ENCODE results near the gene CCBE1. TPM values are rescaled to one million over a fixed set of nuclear protein-coding genes. Genes with fewer than 3 reads are reported as not detected.

The CCBE1 gene
- polyA plus RNA-seq, 4 donors = 33.2 to 45.3 (median 40.1) TPM

DNA sequence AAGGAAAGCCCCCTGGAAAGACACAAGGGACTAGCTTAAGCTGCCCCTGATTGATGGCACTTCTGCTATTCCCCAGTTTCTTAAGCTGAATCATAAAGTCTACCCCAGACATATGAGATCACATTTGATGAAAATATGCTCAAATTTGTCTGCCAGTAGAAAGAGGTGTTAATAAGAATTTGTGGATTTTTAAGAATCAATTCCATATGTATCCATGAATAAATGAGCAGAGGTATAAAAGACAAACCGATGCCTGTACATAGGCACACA lies 119.9 kb downstream of the CCBE1 start:
- no peak for DNase-seq (ENCODE audit: low read depth in 4 of 4, low spot score in 2 of 4)

DNA sequence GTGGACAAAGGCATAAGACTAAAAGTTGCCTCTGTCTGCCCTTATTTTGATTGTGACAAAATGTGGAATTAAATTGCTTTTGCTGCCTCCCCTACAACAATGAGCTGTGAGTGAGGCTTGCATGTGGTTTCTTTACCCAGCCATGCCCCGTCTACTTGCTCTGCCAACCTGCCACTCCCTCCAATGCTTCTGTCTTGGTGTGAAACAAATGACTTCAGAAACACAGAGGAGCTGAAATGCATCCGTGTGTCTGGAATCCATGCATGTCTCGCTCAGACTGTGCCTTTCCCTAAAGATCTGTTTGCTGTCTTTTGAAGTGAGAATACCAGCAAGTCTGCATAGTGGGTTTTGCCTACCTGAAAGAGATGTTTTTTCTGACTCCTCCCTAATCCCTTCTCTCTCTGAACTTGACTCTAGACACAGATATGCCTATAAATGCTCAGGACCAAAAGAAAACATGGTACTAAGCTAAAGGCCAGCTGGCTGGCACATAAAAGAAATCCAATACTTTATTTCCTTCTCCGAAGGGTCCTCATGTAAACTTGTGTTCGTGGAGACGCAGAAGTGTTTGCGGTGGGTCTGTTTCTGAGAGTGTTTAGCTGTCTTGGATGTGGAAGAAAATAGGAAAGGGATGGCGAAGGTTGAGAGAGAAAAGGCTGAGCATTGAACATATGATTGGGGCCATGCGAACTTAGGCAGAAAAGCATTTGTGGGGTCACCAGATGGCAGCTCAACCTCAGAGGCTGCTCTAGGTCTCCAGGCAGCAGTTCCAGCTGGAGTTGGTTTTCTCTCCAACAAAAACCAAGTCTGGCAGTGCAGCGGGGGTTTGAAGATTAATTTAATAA lies 120.5 kb downstream of the CCBE1 start:
- no peak for DNase-seq (ENCODE audit: low read depth in 4 of 4, low spot score in 2 of 4)

DNA sequence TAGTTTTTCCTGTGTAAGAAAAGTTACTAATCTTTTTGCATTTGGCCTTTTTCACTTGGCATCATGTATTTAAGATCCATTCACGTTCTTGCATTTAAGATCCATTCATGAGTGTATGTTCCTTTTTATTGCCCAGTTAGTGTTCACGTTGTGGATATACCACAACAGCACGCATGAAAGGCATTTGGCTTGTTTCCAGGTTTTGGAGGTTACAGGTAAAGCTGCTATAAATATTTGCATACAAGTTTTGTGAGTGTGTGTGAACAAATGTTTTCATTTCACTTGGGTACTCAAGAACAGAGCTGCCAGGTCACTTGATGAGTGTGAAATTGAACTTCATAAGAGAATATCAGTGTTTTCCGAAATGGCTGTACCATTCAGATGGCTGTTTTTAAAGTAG lies 121.2 kb downstream of the CCBE1 start:
- no peak for DNase-seq (ENCODE audit: low read depth in 4 of 4, low spot score in 2 of 4)

- DNase-seq (ENCODE audit: low read depth in 4 of 4, low spot score in 2 of 4) = no peak
Observed at GRCh38 chr18:59573962-59574361, 123.3 kb downstream of the CCBE1 start.

DNA sequence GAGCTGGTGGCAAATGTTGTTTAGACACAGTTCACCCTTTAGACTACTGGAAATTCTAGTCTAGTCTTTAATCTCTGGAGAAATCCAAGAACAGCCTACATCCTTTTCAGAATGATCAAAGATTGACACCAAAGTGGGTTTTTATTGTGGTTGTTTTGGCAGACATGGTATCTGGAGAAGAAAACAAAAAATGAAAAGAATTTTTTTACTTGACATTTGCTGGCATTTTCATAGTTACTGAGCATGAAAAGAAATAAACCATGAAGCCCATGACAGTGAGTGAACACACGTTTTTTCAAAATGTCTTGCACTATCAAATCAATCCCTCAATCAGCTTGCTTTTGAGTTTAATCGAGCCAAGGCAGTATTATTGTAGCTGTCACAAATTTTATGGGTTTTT lies 125.3 kb downstream of the CCBE1 start:
- no peak for DNase-seq (ENCODE audit: low read depth in 4 of 4, low spot score in 2 of 4)

DNA sequence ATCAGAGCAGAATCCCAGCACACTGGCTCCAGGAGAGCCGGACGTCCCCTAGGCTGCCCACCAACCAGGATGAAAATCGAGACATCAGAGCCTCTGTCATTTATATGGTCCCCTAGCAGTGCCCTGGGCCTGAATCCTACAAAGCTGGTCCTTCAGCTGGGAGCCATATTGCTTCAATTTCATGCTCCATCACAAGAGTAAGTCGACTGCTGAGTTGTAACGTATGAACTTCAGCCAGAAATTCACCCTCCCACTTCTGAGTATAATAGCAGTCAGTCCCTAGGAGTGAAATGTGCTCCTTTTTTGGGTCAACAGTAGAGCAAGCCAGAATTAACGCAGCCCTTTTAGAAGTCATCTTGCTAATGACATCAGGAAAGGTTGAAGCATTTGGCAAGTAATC lies 126.4 kb downstream of the CCBE1 start:
- no peak for DNase-seq (ENCODE audit: low read depth in 4 of 4, low spot score in 2 of 4)

GRCh38 chr18:59570101-59570775 lies 127.0 kb downstream of the CCBE1 start:
- no peak for DNase-seq (ENCODE audit: low read depth in 4 of 4, low spot score in 2 of 4)

- no peak for DNase-seq (ENCODE audit: low read depth in 4 of 4, low spot score in 2 of 4)
Observed at GRCh38 chr18:59569390-59569791, 127.8 kb downstream of the CCBE1 start.

DNA sequence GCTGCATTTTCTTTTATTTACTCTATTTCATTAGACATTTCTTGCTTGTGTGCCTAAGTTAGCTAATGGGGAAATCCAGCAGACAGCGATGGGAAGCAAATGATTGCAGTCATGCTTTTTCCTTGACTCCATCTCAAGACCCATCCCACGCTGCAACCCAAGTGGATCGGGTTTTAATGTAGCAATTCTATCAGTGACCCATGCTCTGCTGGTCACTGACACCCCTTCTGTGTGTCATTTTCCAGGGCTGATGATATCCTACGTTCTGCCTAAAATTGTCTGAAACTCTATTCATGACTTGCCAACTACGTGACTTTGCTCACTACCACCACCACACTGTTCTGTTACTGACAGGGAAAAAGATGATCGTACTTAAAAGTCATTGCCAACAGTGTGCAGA lies 129.8 kb downstream of the CCBE1 start:
- DNase-seq (ENCODE audit: low read depth in 4 of 4, low spot score in 2 of 4) = no peak

DNA sequence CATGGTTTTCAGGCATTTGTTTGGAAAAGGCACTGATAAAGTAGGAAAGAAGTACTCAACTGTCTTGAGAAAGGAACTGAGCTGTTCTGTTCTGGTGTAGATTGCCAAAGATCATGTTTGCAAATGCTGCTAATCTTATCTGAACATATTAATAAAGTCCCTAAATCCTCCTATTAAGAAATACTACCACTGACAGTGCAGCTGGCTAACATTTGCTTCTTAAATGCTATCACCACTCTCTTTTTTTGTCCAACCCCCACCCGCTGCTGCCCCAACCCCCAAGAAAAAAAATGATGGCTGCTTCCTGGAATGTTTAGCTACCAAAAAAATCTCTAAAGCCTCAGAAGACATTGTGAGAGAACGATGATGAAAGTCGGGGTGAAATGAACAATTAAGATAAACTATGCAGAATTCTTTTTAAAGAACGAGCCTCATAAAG lies 130.7 kb downstream of the CCBE1 start:
- no peak for DNase-seq (ENCODE audit: low read depth in 4 of 4, low spot score in 2 of 4)

- DNase-seq (ENCODE audit: low read depth in 4 of 4, low spot score in 2 of 4) = no peak
Observed at GRCh38 chr18:59565957-59566356, 131.3 kb downstream of the CCBE1 start.

GRCh38 chr18:59564561-59564960 lies 132.7 kb downstream of the CCBE1 start:
- no peak for DNase-seq (ENCODE audit: low read depth in 4 of 4, low spot score in 2 of 4)

- no peak for DNase-seq (ENCODE audit: low read depth in 4 of 4, low spot score in 2 of 4)
Observed at GRCh38 chr18:59563176-59563785, 133.9 kb downstream of the CCBE1 start.

DNA sequence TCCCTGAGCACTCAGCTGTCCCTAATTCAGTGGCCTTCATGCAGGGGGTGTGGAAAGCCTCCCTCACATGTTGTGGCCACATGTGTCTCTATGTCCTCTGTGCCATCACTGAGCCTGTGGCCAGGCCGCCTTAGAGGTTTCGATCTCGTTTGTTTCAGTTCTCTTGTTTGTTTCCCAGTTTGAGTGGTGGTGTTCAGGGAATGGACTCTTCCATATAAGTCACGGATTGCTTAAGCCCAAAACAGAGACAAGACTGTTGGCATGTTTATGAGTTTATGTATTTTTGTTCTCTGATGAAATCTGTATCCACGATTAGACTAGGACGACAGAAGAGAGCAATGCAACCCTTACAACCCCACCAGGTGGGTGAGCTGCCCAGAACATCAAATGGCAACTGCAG lies 134.5 kb downstream of the CCBE1 start:
- DNase-seq (ENCODE audit: low read depth in 4 of 4, low spot score in 2 of 4) = no peak

GRCh38 chr18:59561612-59562011 lies 135.6 kb downstream of the CCBE1 start:
- no peak for DNase-seq (ENCODE audit: low read depth in 4 of 4, low spot score in 2 of 4)

DNA sequence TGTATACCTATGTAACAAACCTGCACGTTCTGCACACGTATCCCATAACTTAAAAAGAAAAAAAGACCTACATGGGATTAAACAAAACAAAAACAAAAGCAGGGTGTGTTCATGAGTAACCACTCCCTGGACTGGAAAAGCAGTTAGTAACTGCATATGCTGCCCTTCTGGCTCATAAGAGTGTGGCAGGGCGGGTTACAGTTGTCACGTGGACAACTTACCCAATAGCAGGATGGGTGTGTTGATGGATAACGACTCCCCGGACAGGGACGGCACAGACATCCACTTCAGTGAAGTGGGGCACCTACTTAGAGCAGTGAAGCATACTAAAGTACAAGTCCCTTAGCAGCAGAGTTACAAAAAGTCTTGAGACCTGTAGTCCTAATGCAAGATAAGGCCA lies 136.7 kb downstream of the CCBE1 start:
- DNase-seq (ENCODE audit: low read depth in 4 of 4, low spot score in 2 of 4) = no peak

DNA sequence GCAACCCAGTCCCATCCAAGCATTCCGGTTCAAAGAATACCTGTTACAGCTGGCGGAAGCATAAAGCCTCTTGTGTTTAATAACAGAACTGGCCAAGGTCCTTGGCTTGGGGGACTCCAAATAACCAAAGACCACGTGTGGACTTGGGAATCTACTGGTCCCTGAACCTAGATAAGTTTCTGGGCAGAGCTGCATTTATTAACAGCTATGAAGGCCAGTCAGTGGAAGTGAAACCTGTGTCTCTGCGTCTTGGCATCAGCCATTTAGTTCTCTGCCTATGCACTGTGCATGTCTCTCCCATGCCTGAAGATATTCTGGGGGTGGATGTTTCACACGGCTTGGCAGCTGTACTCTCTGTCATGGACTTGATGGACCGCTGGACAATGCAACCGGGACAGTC lies 137.7 kb downstream of the CCBE1 start:
- DNase-seq (ENCODE audit: low read depth in 4 of 4, low spot score in 2 of 4) = no peak

- no peak for DNase-seq (ENCODE audit: low read depth in 4 of 4, low spot score in 2 of 4)
Observed at GRCh38 chr18:59555995-59556659, 141.1 kb downstream of the CCBE1 start.

GRCh38 chr18:59554796-59555335 lies 142.4 kb downstream of the CCBE1 start:
- DNase-seq (ENCODE audit: low read depth in 4 of 4, low spot score in 2 of 4) = no peak

DNA sequence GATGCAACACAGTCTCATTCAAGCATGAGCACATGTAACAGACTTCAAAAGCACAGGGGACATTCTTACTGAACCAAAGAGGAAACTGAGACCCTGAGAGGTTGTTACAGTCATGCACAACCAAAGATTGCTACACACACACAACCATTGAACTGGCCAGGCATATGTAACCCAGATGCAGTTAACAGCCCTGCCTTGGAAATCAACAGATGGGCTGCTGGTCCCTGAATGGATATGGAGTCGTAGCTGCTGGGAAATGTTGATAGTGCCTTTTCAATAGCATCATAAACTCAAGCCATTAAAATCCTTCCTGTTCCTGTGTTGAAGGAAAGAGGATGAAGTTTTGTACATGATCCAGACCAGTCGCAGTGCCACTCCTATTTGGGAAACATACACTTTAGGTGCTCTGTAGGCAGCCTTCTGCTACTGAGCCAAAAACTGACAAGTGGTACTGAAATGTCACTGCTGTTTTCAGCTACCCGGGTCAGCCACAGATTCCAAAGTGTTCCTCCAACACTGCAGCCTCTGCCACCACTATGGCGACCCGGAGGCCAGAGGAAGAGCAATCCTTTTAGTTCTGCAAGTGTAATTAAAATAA lies 143.9 kb downstream of the CCBE1 start:
- no peak for DNase-seq (ENCODE audit: low read depth in 4 of 4, low spot score in 2 of 4)

Data from left renal cortex interstitium (tissue), 4 donors.